ENCODE measurements around the gene EED. TPM values are rescaled to one million over a fixed set of nuclear protein-coding genes. Genes with fewer than 3 reads are reported as not detected.
A peak's percentile ranks its signal among the peaks of the same experiment; 100 is the strongest.

EED gene
- total and polyA plus RNA-seq, 9 of the 15 experiments (the other 6 are each of a cell fraction or from before 2014, with no cell fraction given) = 33.0 to 110 (median 55.1) TPM

GRCh38 chr11:86245369-86246292, 1.1 kb downstream of the EED start (continued):
- no peak for TF ChIP-seq GTF3C2 (IDR thresholded peaks at IDR 0.05; ENCODE audit: borderline replicate concordance, extremely low read depth, insufficient read length)
- peak in 1 of 2 experiments; percentile 37; a peak in 1 of 4 replicates for TF ChIP-seq HDAC1 (IDR thresholded peaks at IDR 0.05)
- TF ChIP-seq CREM (IDR thresholded peaks at IDR 0.05; ENCODE audit: low read depth) = no peak
- TF ChIP-seq NKRF (IDR thresholded peaks at IDR 0.05; ENCODE audit: borderline replicate concordance) = peak; percentile 65
- TF ChIP-seq PKNOX1 (IDR thresholded peaks at IDR 0.05) = peak; percentile 92
- TF ChIP-seq ZNF282 (CRISPR knock-in tag; IDR thresholded peaks at IDR 0.05) = no peak
- TF ChIP-seq OTX1 (CRISPR knock-in tag; IDR thresholded peaks at IDR 0.05) = no peak
- no peak for TF ChIP-seq GATA2 (CRISPR knock-in tag; IDR thresholded peaks at IDR 0.05)
- no peak for TF ChIP-seq EP400 (IDR thresholded peaks at IDR 0.05)
- no peak for TF ChIP-seq IRF9 (tag; IDR thresholded peaks at IDR 0.05)
- TF ChIP-seq GMEB1 (CRISPR knock-in tag; IDR thresholded peaks at IDR 0.05) = no peak
- TF ChIP-seq MNT (conservative IDR thresholded peaks at IDR 0.05) = no peak; a peak in 1 of 4 replicates
- no peak for TF ChIP-seq ARHGAP35 (IDR thresholded peaks at IDR 0.05; ENCODE audit: partially characterized antibody)
- TF ChIP-seq NONO (IDR thresholded peaks at IDR 0.05; ENCODE audit: low read depth in 2 of 2, low read length in 1 of 2) = no peak
- TF ChIP-seq CC2D1A (IDR thresholded peaks at IDR 0.05) = peak; percentile 11; the same call in 1 of the 2 replicates
- peak; percentile 79 to 83 for TF ChIP-seq KDM1A (IDR thresholded peaks at IDR 0.05)
- TF ChIP-seq KHSRP (IDR thresholded peaks at IDR 0.05) = no peak
